ENCODE data around the gene TADA2B. TPM values are rescaled to one million over a fixed set of nuclear protein-coding genes. Genes with fewer than 3 reads are reported as not detected.
"Not testable (repeated sequence)": the region's sequence is repeated elsewhere in the genome, so short reads cannot be mapped to it uniquely, and the experiment has no call there.

The TADA2B gene
- total RNA-seq, 4 donors from 2014 or later, result 13.3 to 27.3 (median 16.5) TPM

DNA sequence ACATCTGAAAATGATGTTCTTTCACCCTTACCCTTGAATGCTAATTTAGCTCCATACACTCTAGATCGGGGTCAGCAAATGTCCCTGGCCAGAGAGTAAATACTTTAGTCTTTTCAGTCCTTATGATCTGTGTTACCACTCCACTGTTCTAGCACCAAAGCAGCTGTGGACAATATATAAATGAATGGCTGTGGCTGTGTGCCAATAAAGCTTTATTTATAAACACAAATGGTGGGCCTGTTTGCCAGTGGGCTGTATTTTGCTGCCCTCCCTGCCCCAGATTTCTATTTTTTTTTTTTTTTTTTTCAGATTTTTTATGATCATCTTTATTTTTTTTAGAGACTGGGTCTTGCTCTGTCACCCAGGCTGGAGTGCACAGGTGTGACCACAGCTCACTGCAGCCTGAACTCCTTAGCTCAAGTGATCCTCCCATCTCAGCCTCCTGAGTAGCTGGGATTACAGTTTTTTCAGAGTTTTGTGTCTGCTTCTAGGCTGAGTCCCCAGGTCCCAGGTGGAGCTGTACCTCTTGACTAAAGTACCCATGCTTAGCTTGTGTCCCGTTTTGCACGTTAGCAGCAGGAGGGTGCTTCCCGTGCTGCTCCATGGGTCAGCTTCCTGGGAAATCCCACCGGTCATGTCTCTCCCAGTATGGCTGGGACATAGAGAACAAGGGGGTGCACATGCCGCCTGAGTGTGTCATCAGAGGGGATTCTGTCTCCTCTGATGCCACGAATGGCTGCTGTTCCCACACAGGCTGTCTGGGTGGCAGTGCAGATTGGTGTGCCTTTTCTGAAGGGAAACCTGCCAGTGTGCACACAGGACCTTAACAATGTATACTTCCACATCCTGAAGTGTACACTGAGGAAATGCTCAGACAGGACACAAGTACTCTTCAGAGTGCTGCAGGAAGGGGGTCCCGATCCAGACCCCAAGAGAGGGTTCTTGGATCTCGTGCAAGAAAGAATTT is 40.7 kb downstream of the TADA2B start:
- Histone ChIP-seq H3K4me3 (peak overlapping the region in 1 of 4 donors; percentile 1), H3K27ac (no peak overlapping the region), H3K36me3 (no peaks in the 10 kb centered on the region), H3K9me3 (peaks cover 0 to 6% (median 0%) of the 10 kb centered on the region in 4 donors), H3K4me1 (peaks cover 0 to 8% (median 2%) of the 10 kb centered on the region in 4 donors), H3K27me3 (peaks cover 0 to 17% of the 10 kb centered on the region in 2 donors)
- DNase-seq (ENCODE audit: low spot score in 2 of 2), result no peak
- 74 to 75% methylated on average over 9 of the region's 9 CpGs for whole genome bisulfite sequencing, 2 donors
- TF ChIP-seq EP300 (IDR thresholded peaks at IDR 0.05) (no peak), POLR2A (IDR thresholded peaks at IDR 0.05) (no peak)
- TF ChIP-seq, protein P1, sequence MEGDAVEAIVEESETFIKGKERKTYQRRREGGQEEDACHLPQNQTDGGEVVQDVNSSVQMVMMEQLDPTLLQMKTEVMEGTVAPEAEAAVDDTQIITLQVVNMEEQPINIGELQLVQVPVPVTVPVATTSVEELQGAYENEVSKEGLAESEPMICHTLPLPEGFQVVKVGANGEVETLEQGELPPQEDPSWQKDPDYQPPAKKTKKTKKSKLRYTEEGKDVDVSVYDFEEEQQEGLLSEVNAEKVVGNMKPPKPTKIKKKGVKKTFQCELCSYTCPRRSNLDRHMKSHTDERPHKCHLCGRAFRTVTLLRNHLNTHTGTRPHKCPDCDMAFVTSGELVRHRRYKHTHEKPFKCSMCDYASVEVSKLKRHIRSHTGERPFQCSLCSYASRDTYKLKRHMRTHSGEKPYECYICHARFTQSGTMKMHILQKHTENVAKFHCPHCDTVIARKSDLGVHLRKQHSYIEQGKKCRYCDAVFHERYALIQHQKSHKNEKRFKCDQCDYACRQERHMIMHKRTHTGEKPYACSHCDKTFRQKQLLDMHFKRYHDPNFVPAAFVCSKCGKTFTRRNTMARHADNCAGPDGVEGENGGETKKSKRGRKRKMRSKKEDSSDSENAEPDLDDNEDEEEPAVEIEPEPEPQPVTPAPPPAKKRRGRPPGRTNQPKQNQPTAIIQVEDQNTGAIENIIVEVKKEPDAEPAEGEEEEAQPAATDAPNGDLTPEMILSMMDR (IDR thresholded peaks at IDR 0.05), result no peak

DNA sequence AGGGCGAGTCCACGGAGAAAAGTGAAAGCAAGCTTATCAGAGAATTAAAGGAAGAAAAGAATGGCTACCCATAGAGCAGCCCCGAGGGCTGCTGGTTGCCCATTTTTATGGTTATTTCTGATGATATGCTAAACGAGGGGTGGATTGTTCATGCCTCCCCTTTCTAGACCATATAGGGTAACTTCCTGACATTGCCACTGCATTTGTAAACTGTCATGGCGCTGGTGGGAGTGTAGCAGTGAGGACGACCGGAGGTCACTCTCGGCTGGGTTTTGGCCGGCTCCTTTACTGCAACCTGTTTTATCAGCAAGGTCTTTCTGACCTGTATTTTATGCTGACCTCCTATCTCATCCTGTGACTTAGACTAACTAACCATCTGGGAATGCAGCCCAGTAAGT is 41.4 kb downstream of the TADA2B start:
- Histone ChIP-seq H3K4me1 (peaks cover 0 to 15% (median 4%) of the 10 kb centered on the region in 4 donors), H3K4me3 (peak overlapping the region in 1 of 4 donors; percentile 1), H3K27me3 (peaks cover 0 to 17% of the 10 kb centered on the region in 2 donors)
- H3K9me3 ChIP-seq; DNase-seq (ENCODE audit: low spot score in 2 of 2); H3K36me3 ChIP-seq; H3K27ac ChIP-seq: not testable (repeated sequence)
- WGBS, 2 donors, result 52 to 64% methylated on average over 9 of the region's 9 CpGs

DNA sequence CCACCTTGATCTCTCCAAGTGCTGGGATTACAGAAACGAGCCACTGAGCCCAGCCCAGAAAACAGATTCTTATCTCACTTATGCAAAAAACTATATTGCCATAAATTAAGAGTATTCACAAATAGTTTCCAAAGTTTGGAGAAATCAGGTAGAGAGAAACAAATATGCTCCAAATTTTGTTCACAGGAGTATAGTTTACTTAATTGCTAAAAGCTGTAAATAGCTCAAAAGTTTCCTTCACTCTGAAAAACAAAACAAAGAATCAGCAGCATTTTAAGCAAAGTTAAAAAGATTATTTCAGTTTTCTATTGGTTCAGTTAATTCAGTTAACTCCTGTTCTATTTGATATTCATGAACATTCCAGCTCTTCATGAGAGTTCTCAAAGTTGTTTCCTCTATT is 43.2 kb downstream of the TADA2B start:
- H3K4me1 ChIP-seq, result peaks cover 0 to 29% (median 7%) of the 10 kb centered on the region in 4 donors
- H3K36me3 ChIP-seq, result no peaks in the 10 kb centered on the region
- no peak overlapping the region for H3K27ac ChIP-seq
- no peak for DNase-seq (ENCODE audit: low spot score in 2 of 2)
- peaks cover 0 to 17% of the 10 kb centered on the region in 2 donors for H3K27me3 ChIP-seq
- WGBS, 2 donors, result 32 to 46% methylated on average over 1 of the region's 1 CpG
- H3K4me3 ChIP-seq, result no peak overlapping the region
- TF ChIP-seq POLR2A (IDR thresholded peaks at IDR 0.05) (no peak), EP300 (IDR thresholded peaks at IDR 0.05) (no peak)
- TF ChIP-seq, protein P1 (IDR thresholded peaks at IDR 0.05), result no peak
- no peaks in the 10 kb centered on the region for H3K9me3 ChIP-seq

DNA sequence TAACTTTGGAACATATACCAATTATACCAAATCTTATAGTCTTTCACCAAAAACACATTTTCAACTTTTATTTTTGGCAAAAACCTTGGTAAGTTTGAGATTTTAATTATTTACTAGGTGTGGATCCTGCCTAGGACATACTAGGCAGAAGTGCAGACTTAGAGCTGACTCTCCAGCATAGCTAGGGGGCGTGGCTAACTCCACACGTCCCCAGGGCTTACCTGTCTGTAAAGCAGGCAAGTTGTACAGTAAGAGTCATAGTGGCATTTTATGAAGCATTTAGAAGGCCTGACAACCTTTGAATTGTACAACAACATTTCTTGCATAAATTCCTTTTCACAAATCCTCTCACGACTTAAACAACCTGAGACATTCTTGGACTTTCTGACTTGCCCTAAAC is 43.9 kb downstream of the TADA2B start:
- TF ChIP-seq EP300 (IDR thresholded peaks at IDR 0.05) (no peak), POLR2A (IDR thresholded peaks at IDR 0.05) (no peak)
- TF ChIP-seq, protein P1 (IDR thresholded peaks at IDR 0.05), result no peak
- Histone ChIP-seq H3K27ac (no peak overlapping the region), H3K4me3 (no peak overlapping the region), H3K27me3 (peaks cover 0 to 17% of the 10 kb centered on the region in 2 donors), H3K9me3 (no peaks in the 10 kb centered on the region), H3K4me1 (peaks cover 0 to 35% (median 7%) of the 10 kb centered on the region in 4 donors), H3K36me3 (no peaks in the 10 kb centered on the region)
- no peak for DNase-seq (ENCODE audit: low spot score in 2 of 2)
- WGBS, 2 donors, result 74 to 78% methylated on average over 3 of the region's 3 CpGs

DNA sequence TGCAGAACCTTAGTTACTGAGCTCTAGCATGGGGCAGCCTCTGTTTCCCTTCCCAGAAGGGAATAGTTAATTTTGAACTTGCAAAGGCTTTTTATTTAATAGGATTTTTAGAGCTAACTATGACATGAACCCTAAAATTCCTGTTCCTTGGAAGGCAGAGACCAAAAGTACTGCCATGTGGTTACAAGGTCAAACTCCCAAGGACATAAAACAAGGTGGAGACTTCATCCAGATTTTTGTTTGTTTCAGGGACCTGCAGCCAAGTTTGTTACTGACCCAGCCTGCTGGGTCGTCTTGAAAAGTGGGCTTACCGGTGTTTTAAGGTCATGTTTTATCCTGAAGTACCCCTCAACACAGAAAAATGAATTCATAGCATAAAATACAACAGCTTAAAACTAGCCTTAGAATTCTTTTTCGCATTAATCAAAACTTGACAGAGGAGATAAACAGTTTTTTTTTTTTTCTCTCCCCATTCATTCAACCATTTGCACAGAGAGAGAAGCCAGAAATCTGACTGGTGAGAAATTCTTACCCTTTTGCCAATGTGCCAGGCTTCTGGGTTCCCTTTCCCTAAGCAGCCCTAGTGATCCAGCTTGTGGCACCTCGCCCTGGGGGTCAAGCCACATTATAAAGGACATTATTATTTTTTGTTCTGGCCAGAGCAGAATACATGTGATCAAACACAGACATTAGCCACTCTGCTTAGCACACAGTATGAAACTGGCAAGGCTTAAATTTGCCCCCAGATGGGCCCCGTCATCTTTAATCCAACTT is 46.2 kb downstream of the TADA2B start:
- TF ChIP-seq, protein P1 (IDR thresholded peaks at IDR 0.05), result no peak
- peak in 1 of 2 donors; percentile 47 for TF ChIP-seq EP300 (IDR thresholded peaks at IDR 0.05)
- no peaks in the 10 kb centered on the region for H3K36me3 ChIP-seq
- 23 to 43% methylated on average over 5 of the region's 5 CpGs for WGBS, 2 donors
- peaks cover 0 to 11% of the 10 kb centered on the region in 2 donors for H3K27me3 ChIP-seq
- H3K27ac ChIP-seq, result peak overlapping the region; percentile 19 to 91 (median 60)
- no peaks in the 10 kb centered on the region for H3K9me3 ChIP-seq
- no peak for DNase-seq (ENCODE audit: low spot score in 2 of 2)
- no peak overlapping the region for H3K4me3 ChIP-seq
- H3K4me1 ChIP-seq, result peaks cover 0 to 36% (median 7%) of the 10 kb centered on the region in 4 donors
